Stimulated activated CD8-positive, alpha-beta memory T cell treated with anti-CD3 and anti-CD28 coated beads, Interleukin-4, amount 100 ng/mL, for 48 hours (primary cell): ENCODE results near the gene NAA40.
"Not testable (repeated sequence)": the region's sequence is repeated elsewhere in the genome, so short reads cannot be mapped to it uniquely, and the experiment has no call there.

Experiments used
- DNase-seq: peaks from one replicate; pipeline ENCODE4 v3.0.0-alpha.2; 2020

NAA40 gene

DNA sequence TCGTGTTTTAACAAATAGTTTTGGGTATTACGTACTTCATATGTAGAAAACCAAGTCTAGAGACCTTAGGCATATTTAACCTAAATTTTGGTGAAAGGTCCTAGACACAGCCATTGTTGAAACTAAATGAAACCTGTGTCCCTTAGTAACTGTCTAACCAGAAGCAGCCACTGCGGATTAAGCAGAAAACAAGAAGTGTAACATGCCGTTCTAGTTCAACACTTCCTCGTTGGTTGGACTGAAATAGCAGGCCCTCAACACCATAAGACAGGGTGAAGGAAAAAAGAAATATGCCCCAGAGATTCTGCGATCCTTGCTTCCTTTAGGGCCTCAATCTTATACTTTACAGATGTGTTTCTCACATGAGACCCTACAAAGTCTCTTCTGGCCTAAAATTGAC lies 2.0 kb downstream of the NAA40 start:
- DNase-seq: no peak

DNA sequence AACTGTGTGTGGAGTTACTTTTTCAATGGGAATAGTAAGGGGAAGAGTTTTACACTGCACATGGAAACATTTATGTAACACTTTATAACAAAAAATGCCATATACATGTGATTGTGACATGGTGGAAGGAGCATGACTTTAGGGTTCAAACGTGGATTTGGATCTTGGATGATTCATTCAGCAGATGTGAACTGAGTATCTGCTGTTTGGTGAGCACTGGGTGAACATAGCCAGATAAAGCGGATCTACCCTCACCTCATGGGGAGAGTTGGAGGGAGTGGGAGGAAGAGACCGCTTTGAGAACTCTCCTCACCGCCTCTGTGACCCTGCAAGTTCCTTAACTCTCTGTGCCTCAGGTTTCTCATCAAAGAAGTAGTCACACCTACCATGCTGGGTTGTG lies 3.1 kb downstream of the NAA40 start:
- DNase-seq: no peak

DNA sequence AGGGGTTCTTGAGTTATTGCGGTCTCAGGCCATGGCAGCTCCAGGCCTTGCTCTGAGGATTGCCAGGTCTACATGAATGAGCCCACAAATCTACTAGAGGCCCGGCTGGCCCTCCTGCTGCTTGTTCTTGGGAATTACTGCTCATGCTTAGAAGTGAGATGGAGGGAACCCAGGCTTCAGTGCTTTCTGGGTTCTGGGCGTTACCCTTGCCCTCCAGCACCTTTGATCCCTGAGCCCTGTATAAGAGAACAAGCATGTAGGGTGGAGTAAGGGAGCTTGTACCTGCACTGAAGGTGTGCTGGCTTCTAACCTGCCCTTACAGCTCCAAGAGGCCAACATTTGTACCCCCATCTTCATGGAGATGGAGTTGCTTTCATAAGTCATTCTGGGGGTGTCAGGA lies 4.0 kb downstream of the NAA40 start:
- DNase-seq: no peak

DNA sequence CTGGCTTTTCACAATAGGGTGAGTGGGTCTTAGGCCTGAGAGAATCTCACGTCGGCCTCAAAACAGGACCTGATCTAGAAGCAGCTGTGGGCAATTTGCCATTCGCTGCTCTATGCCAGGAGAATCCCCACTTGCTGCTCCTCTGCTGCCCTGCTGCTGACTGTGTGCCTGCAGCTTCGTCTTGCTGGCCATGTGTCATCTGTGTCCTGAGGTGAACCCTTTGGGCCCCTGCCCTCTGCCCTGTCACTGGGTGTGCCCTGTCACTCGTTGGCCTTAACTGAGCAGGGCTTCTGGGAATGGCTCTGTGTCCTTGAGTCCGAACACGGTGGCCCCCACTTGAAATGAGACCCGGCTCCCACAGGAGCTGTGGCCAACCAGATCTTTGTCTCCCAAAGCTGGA lies 6.2 kb downstream of the NAA40 start:
- DNase-seq: no peak

DNA sequence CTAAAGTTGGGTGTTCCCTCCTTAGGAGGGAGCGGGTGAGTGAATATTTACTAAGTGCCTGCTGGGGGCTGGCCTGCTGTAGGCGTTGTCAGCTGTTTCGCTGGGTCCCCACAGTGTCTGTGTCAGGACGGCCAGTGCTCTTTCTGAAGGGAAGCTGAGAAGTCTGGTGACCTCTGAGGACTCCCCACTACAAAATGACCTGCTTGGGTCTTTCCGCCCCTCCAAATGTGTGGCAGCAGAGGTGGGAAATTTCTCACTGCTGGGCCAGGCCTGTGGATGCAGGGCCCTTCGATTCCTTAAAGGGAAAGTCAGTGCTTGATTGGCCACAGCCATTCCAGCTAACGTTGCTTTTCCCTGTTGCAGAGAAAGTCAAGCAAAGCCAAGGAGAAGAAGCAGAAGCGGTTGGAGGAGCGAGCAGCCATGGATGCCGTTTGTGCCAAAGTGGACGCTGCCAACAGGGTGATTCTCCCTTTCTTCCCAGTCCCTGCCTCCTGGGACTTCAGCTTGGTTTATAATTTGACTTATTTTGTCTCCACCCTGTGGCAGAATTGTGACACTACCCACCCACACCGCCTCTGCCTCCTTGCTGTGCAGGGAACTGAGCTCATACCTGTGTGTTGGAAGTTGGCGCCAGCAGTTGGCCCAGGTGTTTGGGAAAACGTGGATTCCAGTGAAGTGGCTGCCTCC lies 6.8 kb downstream of the NAA40 start:
- peak; percentile 54 for DNase-seq

DNA sequence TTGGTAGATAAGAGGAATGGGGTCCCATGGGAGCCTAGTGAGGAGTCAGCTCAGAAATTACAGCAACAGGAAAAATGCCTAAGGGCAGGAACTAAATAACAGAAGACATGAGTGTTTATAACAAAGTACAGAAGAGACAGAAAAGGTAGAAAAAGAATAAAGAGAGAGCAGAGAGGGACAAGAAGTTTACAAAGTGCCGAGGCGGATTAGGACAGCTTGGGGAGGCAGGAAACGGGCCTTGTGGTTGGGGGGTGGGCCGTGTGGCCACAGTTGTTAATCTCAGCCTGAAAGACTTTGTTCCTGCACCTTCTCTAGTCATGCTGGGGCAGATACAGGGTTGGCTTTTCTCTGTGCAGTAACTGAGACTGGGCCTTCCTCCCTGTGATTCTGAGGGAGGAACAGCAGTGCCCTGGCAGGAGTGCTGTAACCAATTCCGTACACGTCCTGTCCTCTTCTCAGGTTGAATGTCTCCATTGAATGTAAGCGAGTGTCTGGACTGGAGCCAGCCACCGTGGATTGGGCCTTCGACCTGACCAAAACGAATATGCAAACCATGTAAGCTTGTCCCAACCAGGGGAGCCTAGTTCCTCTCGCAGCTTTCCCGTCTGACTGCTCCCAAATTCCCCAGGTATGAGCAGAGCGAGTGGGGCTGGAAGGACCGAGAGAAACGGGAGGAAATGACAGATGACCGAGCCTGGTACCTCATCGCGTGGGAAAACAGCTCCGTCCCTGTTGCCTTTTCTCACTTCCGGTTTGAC lies 13.2 kb downstream of the NAA40 start:
- peak; percentile 49 for DNase-seq

DNA sequence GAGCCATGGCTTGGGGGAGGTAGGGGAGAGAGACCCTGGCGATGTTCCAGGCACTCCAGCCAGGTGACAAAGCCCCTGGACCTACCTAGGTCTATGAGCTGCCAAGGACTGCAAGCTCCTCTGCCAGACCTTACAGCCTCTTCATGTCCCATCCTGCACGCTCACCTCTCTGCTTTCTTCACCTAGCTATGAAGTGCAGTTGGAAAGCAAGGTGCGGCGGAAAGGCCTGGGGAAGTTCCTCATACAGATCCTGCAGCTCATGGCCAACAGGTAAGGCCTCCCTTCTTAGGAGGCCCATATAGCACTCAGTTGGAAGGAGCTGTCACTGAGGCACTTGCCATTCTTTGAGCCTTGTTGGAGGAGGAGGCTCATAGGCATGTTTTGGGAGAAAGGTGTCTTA lies 13.8 kb downstream of the NAA40 start:
- DNase-seq: no peak

DNA sequence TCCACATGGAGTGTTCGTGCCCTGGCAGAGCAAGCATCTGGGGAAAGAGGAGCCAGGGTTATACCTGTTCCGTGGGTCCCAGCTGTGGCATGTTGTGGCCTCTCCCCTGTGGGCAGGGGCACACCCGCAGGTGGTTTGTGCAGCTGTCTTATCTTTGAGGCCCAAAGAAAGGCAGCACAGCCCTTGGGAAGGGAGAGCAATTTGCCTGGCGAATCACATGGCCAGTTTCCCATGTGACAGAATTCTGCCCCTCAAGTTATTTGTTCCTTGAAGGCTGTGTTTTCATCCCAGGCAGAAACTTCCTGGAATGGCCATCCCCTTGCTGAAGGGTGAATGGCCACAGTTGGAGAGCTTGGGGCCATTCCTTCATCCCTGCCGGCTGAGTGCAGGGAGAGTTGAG lies 19.2 kb downstream of the NAA40 start:
- DNase-seq: no peak

GRCh38 chr11:63961608-63962412 lies 23.0 kb downstream of the NAA40 start:
- DNase-seq: no peak

DNA sequence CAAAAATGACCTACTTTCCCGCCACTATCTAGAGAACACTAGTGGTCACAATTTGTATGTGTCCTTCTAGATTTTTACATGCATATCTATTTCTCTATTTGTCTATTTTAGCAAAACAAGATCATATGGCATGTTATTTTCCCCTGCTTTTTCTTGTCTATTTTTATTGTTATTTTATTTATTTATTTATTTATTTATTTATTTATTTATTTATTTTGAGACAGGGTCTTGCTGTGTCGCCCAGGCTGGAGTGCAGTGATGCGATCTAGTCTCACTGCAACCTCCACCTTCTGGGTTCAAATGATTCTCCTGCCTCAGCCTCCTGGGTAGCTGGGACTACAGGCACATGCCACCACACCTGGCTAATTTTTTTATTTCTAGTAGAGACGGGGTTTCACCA lies 25.1 kb downstream of the NAA40 start:
- DNase-seq: not testable (repeated sequence)

DNA sequence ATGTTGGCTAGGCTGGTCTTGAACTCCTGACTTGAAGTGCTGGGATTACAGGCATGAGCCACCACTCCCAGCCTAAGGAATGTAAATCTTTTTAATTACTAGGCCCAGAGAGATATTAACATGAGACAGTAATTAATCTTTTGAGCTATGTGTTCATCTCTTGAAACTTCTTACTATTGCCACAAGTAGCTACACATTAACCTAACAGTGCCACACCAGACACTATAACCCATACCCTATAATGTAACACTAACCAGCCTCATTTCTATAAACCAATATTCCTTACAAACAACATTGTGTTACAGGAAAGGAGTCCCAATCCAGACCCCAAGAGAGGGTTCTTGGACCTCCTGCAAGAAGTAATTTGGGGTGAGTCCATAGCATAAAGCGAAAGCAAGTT lies 27.6 kb downstream of the NAA40 start:
- DNase-seq: no peak

DNA sequence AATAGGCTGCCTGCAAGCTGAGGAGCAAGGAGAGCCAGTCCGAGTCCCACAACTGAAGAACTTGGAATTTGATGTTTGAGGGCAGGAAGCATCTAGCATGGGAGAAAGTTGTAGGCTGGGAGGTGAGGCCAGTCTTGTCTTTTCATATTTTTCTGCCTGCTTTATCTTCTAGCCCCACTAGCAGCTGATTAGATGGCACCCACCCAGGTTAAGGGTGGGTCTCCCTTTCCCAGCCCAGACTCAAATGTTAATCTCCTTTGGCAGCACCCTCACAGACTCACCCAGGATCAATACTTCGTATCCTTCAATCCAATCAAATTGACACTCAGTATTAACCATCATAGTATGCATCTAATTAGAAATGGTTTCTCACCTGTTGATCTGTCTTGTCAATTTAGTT lies 30.7 kb downstream of the NAA40 start:
- DNase-seq: no peak

- DNase-seq: no peak
Observed at GRCh38 chr11:63970902-63971301, 32.1 kb downstream of the NAA40 start.

- not testable (repeated sequence) for DNase-seq
Observed at GRCh38 chr11:63973912-63974258, 35.1 kb downstream of the NAA40 start.

- peak; percentile 95 for DNase-seq
Observed at GRCh38 chr11:63974259-63975143, 35.7 kb downstream of the NAA40 start, which contains the start of gene COX8A. COX8A (plus strand) TSS chr11:63974620; CDS start chr11:63974681, 61 bp downstream.

GRCh38 chr11:63978551-63979239 lies 39.9 kb downstream of the NAA40 start:
- no peak for DNase-seq

- DNase-seq: no peak
Observed at GRCh38 chr11:63979426-63979825, 40.6 kb downstream of the NAA40 start.

GRCh38 chr11:63985812-63986155 lies 47.0 kb downstream of the NAA40 start:
- DNase-seq: peak; percentile 83

GRCh38 chr11:63986156-63986931 lies 47.5 kb downstream of the NAA40 start, which contains the start of gene OTUB1:
OTUB1 (plus strand) TSS chr11:63986438; CDS start chr11:63986457, 19 bp downstream.
- DNase-seq: peak; percentile 92

DNA sequence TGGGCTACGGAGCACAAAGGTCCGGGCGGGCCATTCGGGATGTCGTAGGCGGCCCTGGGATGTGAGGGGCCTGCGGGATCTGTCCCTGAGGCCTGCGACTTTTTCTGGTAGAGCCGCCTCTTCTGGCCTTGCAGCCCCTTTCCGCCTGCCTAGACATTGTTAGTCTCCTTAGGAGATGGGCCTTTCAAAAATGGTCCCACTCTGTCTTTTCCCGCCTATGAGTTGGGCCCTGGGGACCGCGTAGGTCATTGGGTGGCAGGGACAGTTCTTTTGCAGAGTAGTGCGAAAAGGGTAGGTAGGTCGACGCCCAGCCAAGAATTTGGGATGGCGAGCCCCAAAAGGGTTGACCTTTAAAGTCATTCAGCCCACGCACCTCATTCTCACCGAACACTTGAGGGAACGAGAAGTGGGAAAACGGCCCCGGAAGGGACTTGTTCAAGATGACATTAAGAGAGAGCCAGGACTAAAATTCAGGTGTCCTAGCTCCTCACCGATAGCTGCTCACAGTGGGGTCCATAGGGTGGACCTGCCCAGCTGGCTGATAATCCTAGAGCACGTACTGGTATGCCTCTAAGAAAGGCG lies 48.2 kb downstream of the NAA40 start:
- no peak for DNase-seq

- no peak for DNase-seq
Observed at GRCh38 chr11:63991558-63991957, 52.8 kb downstream of the NAA40 start.
